ENCODE data around the gene PPM1H.

The PPM1H gene

GRCh38 chr12:62749586-62749985 is 185.4 kb downstream of the PPM1H start:
- TF ChIP-seq, protein P1, sequence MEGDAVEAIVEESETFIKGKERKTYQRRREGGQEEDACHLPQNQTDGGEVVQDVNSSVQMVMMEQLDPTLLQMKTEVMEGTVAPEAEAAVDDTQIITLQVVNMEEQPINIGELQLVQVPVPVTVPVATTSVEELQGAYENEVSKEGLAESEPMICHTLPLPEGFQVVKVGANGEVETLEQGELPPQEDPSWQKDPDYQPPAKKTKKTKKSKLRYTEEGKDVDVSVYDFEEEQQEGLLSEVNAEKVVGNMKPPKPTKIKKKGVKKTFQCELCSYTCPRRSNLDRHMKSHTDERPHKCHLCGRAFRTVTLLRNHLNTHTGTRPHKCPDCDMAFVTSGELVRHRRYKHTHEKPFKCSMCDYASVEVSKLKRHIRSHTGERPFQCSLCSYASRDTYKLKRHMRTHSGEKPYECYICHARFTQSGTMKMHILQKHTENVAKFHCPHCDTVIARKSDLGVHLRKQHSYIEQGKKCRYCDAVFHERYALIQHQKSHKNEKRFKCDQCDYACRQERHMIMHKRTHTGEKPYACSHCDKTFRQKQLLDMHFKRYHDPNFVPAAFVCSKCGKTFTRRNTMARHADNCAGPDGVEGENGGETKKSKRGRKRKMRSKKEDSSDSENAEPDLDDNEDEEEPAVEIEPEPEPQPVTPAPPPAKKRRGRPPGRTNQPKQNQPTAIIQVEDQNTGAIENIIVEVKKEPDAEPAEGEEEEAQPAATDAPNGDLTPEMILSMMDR (IDR thresholded peaks at IDR 0.05; ENCODE audit: borderline replicate concordance, insufficient read depth, low read depth, low read length), result no peak
- no peak overlapping the region for H3K4me3 ChIP-seq (ENCODE audit: low read depth, low read length)

GRCh38 chr12:62748941-62749468 is 185.9 kb downstream of the PPM1H start:
- TF ChIP-seq, protein P1 (IDR thresholded peaks at IDR 0.05; ENCODE audit: borderline replicate concordance, insufficient read depth, low read depth, low read length), result no peak

GRCh38 chr12:62744551-62744950 is 190.4 kb downstream of the PPM1H start:
- no peak overlapping the region for H3K4me3 ChIP-seq (ENCODE audit: low read depth, low read length)
- TF ChIP-seq, protein P1 (IDR thresholded peaks at IDR 0.05; ENCODE audit: borderline replicate concordance, insufficient read depth, low read depth, low read length), result no peak

More at GRCh38 chr12:62748941-62749468, 185.9 kb downstream of the PPM1H start:
- no peak overlapping the region for H3K4me3 ChIP-seq (ENCODE audit: low read depth, low read length)

DNA sequence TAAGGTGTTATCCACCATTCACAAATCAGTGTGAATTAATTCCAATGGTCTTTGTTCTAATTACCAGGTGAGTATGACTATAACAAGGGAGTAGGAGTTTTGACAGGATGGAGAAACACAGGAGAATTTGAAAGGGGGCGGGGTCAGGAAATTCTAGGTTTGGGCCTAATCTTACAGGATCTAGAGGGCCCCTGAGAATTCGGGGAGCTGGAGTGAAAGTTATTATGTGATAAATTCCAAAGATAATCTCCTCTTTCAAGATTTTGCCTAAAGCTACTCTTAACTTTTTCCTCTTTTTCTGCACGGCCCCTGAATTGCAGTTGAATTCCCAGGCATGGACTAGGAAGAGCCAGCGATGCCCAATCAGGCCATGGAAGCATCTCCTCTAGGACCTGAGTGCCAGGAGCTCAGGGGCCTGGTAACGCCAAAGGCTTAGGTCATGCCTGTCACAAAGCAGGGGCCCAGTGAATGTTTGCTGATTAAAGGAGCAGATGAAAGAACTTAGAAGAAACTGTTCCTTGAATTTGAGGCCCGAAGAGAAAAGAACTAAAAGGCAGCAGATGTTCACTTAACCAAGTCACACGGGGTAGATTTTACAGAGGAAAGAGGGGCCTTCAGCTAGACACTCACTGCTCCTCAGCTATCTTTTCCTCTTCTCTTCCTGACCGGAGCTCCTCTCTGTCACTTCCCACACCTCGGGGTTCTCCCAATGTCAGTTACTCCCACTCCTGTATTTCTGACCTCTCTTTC is 195.5 kb downstream of the PPM1H start:
- TF ChIP-seq, protein P1 (IDR thresholded peaks at IDR 0.05; ENCODE audit: borderline replicate concordance, insufficient read depth, low read depth, low read length), result no peak
- no peak overlapping the region for H3K4me3 ChIP-seq (ENCODE audit: low read depth, low read length)

DNA sequence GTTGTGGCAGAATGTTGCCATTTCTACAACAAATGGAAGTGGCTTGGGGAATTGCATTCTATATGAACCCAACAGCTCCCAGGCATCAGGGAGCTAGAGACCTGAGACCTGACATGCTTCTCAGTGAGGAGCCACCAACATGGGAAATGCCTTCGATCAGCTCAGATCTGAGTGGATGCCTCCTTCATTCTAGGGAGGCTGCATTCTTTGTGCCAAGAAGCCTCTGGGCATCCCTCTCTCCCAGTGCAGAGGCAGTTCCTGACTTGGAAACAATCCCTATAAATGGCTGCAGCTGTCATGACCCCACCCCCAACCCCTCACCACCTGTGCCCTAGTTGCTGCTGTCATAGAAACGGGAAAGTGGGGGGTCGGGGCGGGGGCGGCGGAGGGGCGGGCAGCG is 196.3 kb downstream of the PPM1H start:
- H3K4me3 ChIP-seq (ENCODE audit: low read depth, low read length), result no peak overlapping the region
- TF ChIP-seq, protein P1 (IDR thresholded peaks at IDR 0.05; ENCODE audit: borderline replicate concordance, insufficient read depth, low read depth, low read length), result no peak

DNA sequence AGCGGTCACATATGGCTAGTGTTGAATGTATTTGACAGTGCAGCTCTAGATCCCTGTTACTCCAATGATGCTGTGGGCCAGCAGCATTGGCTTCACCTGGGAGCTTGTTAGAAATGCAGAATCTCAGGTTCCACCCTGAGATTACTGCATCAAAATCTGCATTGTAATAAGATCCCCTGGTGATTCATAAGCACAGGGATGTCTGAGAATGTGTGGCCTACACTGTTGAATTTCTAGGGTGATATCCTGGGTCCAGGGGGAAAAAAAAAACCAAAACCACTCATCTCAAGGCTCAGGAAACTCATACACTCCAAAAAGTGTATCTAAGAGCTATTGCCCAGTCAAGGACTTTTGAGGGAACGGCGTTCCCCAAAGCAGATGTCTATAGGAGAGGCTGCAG is 196.8 kb downstream of the PPM1H start:
- TF ChIP-seq, protein P1 (IDR thresholded peaks at IDR 0.05; ENCODE audit: borderline replicate concordance, insufficient read depth, low read depth, low read length), result no peak
- no peak overlapping the region for H3K4me3 ChIP-seq (ENCODE audit: low read depth, low read length)

DNA sequence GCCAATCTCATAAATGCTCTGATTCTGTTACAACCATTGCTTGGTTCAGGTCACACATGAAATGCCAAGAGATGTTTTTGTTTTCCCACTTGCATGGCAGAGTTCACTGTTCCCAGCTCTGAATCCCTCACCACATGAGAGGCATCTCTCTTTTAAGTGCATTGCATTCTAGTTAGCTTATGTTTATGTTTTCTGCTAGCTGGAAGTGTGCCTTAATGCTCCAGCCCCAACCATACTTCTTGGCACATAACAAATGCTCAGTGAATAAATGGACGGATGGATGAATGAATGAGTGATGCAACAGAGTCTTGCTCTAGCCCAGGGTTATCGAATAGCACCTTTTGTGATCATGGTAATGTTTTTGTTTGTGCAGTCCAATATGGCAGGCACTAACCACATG is 197.3 kb downstream of the PPM1H start:
- no peak overlapping the region for H3K4me3 ChIP-seq (ENCODE audit: low read depth, low read length)
- TF ChIP-seq, protein P1 (IDR thresholded peaks at IDR 0.05; ENCODE audit: borderline replicate concordance, insufficient read depth, low read depth, low read length), result no peak

Data from GM12875 (cell line).